Fibroblast of pulmonary artery (primary cell): ENCODE measurements around the gene COL4A6.

Source experiments
- DNase-seq: peaks from one replicate; pipeline ENCODE4 v3.0.0-alpha.2; 2010; ENCODE audit warnings: low read depth
- H3K4me3 ChIP-seq: replicated peaks from 2 replicates; pipeline ENCODE4 v1.5.1; 2011; ENCODE audit warnings: low read depth, mild to moderate bottlenecking, control low read depth, low read length, moderate library complexity
- CTCF ChIP-seq: IDR thresholded peaks from 2 replicates; pipeline ENCODE4 v1.5.1; 2011; ENCODE audit warnings: mild to moderate bottlenecking, control low read depth, low read length, inconsistent platforms; ENCODE audit errors: missing control alignments

Gene COL4A6

DNA sequence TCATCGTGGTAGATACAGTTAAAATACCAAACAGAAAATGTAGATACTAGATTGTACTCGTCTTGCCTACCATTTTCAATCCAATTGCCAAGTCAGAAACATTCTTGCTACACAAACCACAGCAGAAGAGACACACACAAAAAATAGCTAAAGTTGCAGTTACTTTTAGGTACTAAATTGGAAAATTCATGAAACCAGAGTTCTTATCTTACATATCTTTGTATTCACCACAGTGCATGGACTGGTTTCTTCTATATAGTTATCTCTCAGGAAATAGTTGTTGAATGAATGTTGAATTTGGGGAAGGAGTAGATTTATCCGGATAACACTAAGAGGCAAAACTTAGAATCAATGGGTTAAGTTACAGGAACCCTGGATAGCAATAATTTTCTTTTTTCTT lies 15.6 kb upstream of the COL4A6 start:
- no peak for TF ChIP-seq CTCF
- H3K4me3 ChIP-seq, result no peak overlapping the region
- no peak for DNase-seq

- TF ChIP-seq CTCF, result no peak
- H3K4me3 ChIP-seq, result no peak overlapping the region
- peak; percentile 56 for DNase-seq
Observed at GRCh38 chrX:108447303-108447702, 9.1 kb upstream of the COL4A6 start.

DNA sequence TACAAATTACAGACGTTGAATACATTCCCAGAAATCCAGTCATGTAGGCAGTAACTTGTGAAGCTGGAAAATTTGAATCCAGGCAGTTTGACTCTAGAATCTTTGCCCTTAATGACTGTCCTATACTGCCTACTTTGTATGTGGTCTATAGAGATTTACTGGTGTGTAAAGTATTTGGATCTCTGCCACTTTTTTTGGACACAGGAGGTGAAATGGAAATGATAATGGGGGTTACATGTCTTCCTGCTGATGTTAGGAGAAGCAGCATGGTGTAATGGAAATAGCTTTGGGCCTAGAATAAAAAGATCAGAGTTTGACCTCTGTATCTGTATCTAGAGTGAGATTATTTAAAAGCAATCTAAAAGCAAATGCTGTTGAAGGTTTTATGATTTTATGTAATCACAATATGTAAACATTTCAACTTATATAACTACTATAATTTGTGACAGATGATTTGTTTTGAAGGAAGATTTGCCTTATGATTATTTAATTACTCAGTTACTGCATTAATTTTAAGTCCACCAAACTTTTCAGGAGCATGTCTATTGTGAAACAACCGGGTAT lies 4.8 kb upstream of the COL4A6 start:
- no peak for TF ChIP-seq CTCF
- peak overlapping the region; percentile 61 for H3K4me3 ChIP-seq
- no peak for DNase-seq

DNA sequence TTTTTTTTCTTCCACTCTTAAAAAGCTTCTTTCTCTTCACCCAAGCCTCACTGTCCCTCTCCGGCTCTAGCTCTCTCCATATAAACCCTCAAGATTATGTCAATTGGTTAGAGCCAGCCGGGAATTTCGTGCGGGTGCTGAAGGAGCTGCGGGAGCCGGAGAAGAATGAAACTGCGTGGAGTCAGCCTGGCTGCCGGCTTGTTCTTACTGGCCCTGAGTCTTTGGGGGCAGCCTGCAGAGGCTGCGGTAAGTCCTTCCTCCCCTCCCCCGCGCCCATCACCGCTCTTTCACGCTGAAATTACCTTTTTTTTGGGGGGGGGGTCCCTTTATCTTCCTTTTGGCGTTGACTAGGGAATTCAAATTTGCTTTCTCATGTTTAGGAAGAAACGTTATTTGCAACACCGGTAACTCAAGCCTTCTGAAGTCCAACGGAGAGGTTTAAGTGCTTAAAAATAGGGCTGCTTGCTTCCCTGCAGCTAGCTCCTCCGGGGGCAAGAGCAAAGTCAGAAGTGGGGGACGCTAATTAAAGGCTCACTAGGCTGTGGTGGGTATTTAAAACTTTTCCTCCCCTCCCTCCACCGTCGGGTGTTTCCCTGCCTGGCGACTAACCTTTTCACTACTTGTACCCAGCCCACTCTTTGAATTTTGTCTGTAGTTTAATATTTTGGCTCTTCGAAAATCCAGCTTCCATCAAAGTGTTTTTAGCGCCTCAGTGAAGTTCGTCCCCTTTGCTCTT lies 1.9 kb upstream of the COL4A6 start:
- no peak for DNase-seq
- no peak for TF ChIP-seq CTCF
- peak overlapping the region; percentile 61 for H3K4me3 ChIP-seq

DNA sequence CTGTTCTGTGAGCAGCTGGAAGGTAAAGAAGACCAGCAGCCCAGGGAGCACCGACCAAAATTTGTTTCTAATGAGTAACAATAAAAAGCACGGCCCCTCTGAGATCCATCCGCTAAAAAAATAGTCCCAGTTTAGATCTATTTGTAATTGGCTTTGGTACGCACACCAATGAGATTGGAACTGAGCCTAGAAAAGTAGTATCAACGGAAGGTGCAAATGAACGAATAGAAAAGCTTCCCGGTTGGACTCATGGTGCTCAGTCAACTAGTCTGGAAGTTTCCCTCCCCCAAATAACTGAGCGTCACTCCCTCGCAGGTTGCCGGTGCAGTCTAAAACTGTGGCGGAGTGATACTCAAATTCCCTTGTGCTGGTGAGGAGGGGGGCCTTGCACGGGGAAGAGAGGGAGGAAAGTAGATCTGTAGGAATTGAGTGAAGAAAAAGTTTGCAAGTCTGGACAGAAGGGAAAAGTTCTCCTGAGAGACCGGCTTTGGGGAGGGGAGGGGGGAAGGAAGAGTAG lies 1.3 kb upstream of the COL4A6 start, which contains the start of gene COL4A5:
Gene COL4A5 (plus strand): TSS at position 413 of the 517 bp plus-strand sequence. CDS start 288 bp downstream, outside the sequence.
- peak; percentile 92 for DNase-seq
- no peak for TF ChIP-seq CTCF
- H3K4me3 ChIP-seq, result peak within 1 kb of the TSS; percentile 61

DNA sequence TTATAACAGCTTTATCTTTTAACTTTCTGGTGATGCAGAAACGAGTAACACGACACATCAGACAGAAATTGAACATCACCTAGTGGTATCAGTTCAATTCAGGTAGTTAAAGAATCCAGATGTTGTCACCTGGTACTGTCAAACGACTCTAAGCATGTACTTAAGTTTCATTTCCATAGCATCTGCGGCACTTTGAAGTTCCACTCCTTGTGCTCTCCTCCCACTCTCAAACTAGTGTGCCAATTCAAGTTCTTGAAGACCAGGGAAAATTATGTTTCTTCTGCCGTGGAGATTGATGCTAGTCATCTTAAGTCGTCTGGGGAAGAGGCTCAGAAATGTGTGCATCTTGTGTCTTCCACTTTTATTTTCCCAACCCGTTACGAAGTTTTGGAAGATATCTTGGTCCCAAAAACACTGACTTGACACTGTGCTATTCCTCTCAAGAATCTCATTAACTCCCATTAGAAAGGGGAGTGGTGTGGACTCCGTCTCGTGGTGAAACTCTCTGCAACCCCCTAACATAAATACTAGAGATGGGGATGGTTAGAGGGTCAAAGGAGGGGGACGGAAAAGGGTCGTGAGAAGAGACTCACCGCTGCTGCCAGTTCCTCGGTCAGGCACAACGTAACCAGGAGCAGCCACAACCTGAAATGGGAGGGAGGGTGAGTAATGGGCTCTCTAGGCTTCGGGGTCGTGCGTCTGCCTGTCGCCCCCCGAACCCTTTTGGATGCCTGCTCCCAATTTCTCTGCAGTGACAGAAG lies 693 bp downstream of the COL4A6 start:
- peak overlapping the region; percentile 56 for H3K4me3 ChIP-seq

More for the DNA sequence above, 693 bp downstream of the COL4A6 start:
- no peak for TF ChIP-seq CTCF
- DNase-seq, result no peak
